Subcutaneous adipose tissue (tissue), 4 donors: ENCODE results near the gene DPYSL5. TPM values are rescaled to one million over a fixed set of nuclear protein-coding genes. Genes with fewer than 3 reads are reported as not detected.

Source experiments
- total RNA-seq, 4 donors: library from RNA; depleted of rRNA; stranded (reverse); fragments of >200 nt; gene quantifications; one replicate each; pipeline ENCODE4 v1.1.0, GENCODE V29; 2016
- TF ChIP-seq, protein P1 (sequence below): fragments of 450-650 bp; IDR thresholded peaks from one replicate; pipeline ENCODE4 v1.5.1; 2016; ENCODE audit warnings: low read depth, mild to moderate bottlenecking, control low read depth, antibody characterized with exemption, moderate library complexity

Gene DPYSL5
- total RNA-seq, 4 donors from 2014 or later, result not detected

DNA sequence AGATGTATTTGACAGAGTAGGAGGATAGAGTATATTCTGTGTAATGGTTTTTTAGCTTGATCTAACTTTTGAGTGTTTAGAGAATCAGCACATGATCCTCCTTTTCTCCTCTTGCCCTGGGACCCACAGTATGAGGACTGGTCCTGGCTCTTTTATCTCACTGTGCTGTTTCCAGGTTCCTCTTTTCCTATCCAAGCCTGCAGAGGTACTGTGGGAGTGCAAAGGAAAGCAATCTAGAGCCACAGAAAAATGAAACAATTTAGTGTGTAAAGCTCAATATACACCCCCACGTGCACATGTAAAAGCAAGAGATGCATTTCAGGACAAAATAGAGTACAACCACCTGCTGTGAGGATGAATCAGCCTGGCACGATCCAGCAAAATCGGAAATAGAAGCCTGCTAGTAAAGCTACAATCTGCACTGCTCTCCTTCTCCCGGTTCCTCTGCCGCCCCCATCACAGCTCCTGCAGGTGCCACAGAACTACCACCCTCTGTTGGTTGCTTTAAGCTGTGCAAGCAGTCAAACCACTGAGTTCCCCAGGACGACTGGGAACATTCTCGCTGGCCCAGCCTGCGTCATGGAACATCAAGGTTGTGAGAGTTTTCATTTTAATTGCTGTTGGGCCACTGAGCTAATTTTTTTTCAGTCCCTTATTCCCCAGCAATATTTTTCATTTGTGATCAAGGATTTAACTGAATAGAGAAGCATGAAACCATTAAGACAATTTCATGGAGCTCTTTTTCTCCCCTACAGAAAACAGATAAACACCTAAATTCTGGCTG lies 74.7 kb downstream of the DPYSL5 start:
- TF ChIP-seq, protein P1, sequence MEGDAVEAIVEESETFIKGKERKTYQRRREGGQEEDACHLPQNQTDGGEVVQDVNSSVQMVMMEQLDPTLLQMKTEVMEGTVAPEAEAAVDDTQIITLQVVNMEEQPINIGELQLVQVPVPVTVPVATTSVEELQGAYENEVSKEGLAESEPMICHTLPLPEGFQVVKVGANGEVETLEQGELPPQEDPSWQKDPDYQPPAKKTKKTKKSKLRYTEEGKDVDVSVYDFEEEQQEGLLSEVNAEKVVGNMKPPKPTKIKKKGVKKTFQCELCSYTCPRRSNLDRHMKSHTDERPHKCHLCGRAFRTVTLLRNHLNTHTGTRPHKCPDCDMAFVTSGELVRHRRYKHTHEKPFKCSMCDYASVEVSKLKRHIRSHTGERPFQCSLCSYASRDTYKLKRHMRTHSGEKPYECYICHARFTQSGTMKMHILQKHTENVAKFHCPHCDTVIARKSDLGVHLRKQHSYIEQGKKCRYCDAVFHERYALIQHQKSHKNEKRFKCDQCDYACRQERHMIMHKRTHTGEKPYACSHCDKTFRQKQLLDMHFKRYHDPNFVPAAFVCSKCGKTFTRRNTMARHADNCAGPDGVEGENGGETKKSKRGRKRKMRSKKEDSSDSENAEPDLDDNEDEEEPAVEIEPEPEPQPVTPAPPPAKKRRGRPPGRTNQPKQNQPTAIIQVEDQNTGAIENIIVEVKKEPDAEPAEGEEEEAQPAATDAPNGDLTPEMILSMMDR, result no peak

DNA sequence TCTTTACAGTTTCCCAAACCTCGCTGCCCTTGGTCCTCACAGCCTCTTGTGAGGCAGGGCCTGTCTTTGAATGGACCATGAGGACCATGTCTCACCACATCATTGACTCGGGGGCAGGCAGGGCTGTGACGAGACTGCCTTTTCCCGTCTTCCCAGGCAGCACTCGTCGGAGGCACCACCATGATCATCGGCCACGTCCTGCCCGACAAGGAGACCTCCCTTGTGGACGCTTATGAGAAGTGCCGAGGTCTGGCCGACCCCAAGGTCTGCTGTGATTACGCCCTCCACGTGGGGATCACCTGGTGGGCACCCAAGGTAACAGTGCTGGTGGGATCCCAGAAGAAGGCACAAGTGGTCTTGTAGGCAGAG lies 76.8 kb downstream of the DPYSL5 start:
- TF ChIP-seq, protein P1, result no peak

GRCh38 chr2:26925100-26925791 lies 77.3 kb downstream of the DPYSL5 start:
- TF ChIP-seq, protein P1, result no peak

- TF ChIP-seq, protein P1, result no peak
These were observed 79.3 kb downstream of the DPYSL5 start for GRCh38 chr2:26927221-26927620.

DNA sequence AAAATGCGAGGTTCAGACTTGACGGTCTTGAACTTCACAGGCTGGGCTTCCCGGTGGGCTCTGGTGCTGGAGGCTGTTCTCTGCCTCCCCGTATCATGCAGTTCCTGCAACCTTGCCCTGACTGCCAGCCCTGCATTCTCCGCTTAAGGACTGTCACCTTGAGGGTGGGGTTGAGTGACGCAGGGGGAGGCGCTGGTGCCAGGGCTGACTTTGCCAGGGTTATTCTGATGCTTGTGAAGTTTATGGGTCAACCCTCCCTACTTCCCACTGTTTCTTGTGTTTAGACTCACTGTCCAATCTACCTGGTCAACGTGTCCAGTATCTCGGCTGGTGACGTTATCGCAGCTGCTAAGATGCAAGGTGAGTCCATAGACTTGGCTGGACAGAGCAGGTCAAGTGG lies 85.0 kb downstream of the DPYSL5 start:
- TF ChIP-seq, protein P1, result no peak

- TF ChIP-seq, protein P1, result no peak
These were observed 85.8 kb downstream of the DPYSL5 start for GRCh38 chr2:26933431-26934334.

DNA sequence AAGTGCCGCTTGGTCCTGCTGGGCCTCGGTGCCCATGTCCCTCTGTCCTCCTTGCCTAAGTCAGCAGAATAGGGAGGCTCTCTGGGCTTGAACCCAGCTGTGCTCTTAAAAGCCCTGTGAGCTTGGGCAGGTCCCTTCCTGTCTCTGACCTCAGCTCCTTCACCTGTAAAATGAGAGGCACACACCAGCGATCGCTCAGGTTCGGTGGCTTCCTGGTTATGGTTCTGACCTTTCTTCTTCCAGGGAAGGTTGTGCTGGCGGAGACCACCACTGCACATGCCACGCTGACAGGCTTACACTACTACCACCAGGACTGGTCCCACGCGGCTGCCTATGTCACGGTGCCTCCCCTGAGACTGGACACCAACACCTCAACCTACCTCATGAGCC lies 86.4 kb downstream of the DPYSL5 start:
- TF ChIP-seq, protein P1, result no peak
